HG02678 (cell line): ENCODE results near the gene TOP3B.

Experiments
- ATAC-seq: cut with Tn5 transposase; IDR thresholded peaks from one replicate; pipeline ENCODE4 v1.9.1; 2021; ENCODE audit warnings: mild to moderate bottlenecking, moderate library complexity; ENCODE audit not compliant: unreplicated experiment

TOP3B gene

DNA sequence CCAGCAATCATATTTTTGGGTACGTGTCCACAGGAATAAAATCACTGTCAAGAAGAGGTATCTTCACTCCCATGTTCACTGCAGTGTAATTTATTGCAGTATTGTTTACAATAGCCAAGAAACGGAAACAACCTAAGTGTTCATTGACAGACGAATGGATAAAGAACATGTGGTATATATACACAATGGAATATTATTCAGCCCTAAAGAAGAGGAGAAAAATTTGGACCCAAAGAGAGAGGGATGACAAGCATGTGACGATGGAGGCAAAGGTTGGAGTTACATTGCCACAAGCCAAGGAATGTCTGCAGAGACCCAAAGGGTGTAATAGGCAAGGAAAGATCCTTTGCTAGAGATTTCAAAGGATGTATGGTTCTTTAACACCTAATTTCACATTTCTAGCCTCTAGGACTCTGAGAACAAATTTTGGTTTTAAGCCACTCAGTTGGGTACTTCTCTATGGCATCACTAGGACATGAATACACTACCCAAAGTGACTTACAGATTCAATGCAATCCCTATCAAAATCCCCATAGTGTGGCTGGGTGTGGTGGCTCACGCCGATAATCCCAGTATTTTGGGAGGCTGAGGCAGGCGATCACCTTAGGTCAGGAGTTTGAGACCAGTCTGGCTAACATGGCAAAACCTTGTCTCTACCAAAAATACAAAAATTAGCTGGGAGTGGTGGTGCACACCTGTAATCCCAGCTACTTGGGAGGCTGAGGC lies 31.1 kb upstream of the TOP3B start:
- ATAC-seq: no peak

DNA sequence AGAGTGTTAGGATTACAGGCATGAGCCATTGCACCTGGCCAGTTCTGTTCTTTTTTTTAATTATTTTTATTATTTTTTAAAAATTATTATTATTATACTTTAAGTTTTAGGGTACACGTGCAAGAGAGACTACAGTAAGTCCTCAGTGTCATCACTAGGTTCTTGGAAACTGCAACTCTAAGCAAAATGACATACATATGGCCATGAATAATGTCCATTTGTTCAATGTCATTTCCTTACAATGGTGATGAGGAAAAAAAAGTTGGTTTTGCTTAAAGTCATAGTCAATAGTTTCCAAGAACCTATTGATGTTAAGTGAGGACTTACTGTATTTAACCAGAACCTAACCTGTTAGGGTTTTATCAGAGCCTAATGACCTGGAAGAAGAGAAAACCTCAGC lies 29.4 kb upstream of the TOP3B start:
- ATAC-seq: no peak

DNA sequence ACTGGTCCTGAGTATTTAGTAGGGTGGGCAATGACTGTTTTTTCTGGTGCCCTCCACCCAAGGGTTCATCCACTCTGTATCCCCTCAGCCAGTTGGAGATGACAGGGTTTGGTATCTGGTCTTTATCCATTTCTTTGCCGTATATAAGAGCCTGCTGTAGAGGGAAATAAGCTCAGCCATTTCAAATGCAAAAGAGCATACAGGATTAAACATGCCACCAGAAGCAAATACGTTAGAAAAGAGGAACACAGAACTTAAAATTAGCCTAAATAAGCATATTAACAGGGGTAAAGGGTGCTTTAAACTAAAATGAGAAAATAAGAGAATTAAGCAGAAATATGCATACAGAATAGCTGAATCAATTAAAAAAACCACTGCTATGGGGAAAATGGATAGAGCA lies 27.8 kb upstream of the TOP3B start:
- no peak for ATAC-seq

DNA sequence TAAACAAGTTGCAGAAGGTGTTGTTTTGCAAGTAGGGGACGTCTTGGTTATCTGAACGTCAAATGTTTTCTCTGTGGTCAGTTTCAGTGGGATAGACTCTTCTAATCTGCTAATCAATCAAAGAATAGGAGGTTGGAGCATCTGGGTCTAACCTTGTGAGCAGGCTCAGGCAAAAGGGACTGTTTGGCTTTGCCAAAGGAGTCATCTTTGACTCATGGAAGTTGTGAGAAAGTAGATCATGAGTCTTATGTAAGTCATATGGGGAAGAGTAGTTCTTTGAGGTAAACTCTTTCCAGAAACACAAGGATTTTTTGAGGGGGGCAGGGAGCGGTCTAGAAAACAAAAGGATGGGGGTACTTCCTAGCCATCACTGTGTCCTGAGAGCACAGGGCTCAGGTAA lies 27.1 kb upstream of the TOP3B start:
- no peak for ATAC-seq

DNA sequence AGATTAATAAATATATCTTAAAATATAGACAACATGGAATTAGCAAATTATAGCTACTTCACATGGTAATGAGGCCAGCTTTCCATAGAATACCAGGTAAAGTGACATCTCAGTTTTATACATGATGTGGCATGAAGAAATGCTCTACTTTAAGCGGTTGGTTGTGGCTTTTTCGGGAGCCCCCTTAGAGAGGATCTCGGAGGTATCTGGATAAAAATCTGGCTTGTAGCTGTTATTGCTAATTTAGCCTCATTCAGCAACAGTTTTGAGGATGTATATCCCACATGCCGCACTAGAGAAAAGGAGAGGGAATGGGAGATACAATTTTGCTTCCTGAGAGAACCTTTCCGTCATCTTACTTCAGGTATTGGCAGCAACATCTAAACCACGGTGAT lies 24.0 kb upstream of the TOP3B start:
- ATAC-seq: no peak

DNA sequence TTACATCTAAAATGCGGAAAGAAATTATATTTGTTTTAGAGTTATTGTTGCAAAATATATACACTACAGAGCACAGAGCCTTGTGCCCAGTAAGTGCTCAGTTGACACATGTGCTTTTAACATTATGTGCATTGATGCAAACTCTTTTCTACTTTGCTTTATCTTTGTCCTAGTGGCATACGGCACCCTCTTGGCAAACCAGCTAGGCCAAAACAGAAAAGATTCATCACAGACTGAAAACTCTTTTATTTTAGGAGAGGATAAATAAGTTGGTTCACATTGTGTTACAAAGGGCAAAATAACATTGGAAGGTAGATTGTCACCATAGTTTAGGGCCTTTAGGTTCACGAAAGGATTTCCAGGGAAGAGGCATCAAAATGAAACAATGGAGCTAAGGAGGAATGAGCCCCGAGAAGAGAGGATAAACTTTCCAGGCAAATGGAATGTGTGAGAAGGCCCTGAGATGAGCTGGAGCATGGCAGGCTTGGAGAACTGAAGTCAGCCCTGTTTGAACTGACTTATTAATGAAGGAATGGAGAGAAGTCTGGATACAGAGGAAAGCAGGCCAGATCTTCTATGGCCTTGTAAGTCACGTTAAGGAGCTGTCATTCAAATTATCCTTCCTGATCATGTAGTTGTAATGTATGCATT lies 23.5 kb upstream of the TOP3B start:
- ATAC-seq: no peak

DNA sequence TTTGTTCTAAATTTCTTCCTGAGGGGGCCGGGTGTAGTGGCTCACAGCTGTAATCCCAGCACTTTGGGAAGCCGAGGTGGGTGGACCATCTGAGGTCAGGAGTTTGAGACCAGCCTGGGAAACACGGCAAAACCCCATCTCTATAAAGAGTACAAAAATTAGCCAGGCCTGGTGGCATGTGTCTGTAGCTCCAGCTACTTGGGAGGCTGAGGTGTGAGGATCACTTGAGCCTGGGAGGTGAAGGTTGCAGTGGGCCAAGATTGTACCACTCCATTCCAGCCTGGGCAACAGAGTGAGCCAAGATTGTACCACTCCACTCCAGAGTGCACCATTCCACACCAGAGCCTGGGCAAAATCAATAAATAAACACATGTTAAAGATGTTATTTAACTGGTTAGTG lies 20.6 kb upstream of the TOP3B start:
- ATAC-seq: no peak

DNA sequence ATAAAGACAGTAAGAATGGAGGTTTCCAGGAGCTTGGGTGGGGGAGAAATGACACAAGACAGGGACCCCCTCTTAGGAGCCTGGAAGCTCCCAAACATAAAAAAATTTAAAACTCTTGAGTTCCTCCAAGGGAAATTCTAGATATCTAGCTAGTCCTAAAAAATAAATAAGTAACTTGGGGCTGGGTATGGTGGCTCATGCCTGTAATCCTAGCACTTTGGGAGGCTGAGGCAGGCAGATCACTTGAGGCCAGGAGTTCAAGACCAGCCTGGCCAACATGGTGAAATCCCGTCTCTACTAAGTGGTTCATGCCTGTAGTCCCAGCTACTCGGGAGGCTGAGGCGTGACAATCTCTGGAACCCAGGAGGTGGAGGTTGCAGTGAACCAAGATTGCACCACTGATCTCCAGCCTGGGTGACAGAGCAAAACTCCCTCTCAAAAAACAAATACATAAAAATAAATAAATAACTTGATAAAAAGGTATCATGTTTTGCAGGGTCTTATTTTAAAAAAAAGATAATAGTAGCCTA lies 20.0 kb upstream of the TOP3B start:
- ATAC-seq: no peak

DNA sequence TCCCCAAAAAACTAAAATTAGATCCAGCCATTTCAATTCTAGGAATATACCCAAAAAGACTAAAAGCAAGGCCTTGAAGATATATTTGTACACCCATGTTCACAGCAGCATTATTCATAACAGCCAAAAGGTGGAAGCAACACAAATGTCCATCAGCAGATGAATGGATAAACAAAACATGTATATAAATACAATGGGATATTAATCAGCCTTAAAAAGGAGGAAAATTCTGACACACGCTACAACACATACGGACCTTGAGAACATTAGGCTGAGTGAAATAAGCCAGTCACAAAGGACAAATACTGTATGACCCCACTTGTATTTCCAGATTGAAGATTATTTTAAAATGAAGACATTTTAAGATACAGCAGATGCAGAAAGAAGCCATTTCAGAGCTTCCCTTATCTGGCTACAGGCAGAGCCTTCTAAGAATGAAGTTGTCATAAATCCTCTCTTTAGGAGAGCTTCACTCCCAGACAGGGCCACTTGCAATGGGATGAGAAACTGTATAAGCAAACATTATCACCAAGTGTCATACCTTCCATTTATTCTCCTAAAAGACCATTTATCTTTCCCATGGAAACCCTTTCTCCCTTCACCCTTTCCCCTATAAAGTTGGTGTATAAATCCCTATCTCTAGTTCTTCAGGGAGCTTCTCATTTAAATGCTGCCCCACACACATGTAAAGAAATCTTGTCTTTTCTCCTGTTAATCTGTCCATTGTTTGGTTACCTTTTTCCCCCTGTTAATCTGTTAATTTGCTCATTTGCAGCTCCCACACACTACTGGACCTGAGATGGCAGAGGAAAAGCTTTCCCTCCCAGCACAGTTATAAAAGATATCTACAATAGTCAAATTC lies 19.3 kb upstream of the TOP3B start:
- ATAC-seq: no peak

DNA sequence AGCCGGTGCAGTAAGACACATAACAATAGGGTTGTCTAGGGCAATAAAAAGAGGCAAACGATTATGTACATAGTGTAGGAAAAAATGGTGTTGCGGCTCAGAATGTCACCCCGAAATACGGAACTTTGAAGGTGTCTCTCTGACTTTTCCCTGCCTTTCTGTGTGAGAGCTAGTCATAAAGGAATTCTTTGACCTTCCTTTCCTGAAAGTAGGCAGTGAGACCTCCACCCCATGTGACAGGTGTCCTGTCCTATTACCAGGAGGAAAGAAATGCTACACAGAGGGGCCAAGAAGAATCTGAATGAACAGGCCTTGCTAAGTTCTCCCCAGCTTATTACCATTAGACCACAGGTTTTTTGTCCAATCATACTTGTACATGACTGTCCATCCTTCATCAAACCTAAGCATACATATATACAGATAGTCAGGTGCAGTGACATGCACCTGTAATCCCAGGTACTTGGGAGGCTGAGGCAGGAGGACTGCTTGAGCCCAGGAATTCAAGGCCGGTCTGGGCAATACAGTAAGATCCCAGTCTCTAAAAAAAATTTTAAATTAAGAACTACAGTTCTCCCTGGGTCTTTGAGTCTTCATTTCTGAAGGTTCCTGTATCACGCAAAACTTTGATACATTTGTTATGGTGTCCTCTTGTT lies 16.1 kb upstream of the TOP3B start:
- ATAC-seq: no peak

DNA sequence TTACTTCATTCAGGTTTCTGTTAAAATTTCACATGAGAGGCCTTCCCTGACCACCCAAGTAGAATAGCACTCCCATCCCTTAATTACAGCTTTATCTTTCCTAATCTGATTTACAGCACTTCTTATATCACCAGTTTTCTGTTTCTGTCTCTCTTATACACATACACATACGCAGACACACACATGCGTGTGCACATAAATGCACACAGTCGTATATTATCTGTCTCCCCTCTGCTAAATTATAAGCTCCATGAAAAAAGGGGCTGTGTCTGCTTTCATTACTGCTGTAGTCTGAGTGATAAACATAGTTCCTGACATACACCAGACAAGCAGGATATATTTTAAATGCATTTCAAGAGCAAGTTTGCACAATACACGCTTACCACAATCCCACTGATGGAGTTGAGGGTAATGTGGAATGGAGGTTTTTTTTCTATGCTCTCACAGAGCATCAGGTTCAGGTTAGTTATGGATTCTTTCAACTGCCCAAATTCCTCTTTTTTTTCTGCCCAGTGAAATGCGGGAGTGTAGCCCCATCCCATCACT lies 13.7 kb upstream of the TOP3B start:
- no peak for ATAC-seq

DNA sequence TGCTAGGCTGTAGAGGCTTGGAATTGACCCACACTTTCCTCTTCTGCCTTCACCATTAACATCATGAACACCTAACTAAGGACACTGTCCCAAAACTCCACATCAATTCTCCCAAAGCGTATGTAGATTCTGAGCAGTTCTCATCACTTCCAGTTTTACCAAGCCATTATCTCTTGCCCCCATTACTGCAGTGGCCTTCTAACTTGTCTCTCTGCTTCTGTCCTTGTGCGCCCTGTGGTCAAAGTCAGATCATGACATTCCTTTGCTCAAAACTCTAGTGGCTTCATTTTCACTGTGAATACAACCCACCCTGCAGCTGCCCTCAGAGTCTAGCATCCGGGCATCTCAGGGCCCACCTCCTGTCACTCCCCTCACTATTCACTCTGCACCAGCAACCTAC lies 13.1 kb upstream of the TOP3B start:
- ATAC-seq: no peak

DNA sequence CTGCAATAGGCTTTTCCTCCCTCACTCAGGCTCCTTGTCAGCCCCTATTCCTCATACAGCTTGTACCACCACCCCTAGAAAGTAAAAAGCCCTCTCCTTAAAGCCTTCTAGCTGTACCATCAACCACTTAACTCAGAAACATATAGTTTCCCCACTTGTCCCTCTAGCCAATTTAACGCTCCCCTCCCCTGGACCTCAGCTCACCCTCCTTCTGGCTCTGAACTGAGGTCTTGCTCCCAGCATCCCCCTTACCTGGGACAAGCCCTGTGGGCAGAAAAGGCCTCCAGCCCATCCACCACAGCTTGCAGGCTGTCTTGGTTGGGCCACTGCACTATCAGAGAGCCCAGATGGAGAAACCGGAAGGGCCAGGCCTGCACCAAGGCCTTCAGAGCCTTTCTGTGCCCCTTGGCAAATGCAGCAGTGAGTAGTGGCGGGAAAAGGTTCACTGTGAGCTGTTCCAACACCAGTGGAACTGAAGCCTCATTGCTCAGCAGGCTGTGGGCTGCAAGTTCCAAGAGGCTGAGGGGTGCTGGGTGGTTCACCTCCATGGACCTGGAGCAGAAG lies 12.4 kb upstream of the TOP3B start:
- ATAC-seq: no peak

DNA sequence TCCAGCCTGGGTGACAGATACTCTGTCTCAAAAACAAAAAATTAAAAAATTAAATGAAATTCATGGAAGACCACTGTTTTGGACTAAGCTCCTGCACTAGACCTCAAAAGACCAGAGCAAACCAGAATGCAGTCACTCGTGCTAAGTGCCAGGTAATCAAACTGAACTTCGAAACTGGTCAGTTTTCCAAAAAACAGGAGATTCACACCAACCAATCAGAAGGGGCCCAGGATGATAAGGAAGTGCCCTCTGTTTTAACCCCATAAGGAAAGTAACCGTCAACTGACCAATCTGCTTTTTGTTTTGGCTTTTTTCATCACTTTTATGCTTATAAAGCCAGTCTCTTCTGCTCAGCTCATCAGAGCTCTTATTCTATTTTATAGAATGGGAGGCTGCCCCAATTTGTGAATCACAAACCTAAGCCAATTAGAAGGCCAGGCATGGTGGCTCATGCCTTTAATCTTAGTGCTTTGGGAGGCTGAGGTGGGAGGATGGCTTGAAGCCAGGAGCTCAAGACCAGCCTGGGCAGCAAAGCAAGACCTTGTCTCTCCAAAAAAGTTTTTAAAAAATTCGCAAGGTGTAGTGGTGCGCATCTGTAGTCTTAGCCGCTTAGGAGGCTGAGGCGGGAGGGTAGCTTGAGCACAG lies 10.1 kb upstream of the TOP3B start:
- ATAC-seq: no peak

DNA sequence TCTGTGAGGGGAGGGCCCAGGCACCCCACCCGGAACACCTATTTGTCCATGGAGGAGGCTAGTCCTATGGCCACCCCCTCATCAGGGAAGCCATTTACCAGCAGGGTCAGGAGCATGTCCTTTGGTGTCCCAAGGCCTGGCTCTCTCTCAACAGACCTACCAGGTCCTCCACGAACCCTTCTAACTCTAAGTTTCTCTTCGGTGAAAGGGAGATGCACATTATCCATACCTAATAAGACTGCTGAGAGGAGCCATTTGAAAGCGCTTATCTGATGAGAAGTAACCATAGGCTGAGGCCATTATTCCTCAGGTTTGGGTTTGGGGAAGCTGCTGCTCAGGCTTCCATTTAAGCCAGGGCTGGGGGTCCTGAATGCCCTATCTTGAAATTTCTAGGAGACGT lies 9.2 kb upstream of the TOP3B start:
- ATAC-seq: no peak

DNA sequence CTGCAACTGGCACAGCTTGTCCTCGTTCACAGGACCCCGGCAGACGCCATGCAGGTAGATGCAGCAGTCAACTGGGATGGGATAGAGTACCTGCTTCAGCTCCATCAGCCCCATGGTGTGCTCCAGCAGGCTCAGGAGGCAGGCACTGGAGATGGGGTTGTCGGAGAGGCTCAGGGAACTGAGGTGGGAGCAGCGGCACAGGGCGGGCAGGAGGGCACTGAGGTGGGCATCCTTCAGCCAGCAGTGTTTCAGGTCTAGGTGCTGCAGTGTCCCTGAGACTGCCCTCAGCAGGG lies 8.7 kb upstream of the TOP3B start:
- ATAC-seq: no peak

DNA sequence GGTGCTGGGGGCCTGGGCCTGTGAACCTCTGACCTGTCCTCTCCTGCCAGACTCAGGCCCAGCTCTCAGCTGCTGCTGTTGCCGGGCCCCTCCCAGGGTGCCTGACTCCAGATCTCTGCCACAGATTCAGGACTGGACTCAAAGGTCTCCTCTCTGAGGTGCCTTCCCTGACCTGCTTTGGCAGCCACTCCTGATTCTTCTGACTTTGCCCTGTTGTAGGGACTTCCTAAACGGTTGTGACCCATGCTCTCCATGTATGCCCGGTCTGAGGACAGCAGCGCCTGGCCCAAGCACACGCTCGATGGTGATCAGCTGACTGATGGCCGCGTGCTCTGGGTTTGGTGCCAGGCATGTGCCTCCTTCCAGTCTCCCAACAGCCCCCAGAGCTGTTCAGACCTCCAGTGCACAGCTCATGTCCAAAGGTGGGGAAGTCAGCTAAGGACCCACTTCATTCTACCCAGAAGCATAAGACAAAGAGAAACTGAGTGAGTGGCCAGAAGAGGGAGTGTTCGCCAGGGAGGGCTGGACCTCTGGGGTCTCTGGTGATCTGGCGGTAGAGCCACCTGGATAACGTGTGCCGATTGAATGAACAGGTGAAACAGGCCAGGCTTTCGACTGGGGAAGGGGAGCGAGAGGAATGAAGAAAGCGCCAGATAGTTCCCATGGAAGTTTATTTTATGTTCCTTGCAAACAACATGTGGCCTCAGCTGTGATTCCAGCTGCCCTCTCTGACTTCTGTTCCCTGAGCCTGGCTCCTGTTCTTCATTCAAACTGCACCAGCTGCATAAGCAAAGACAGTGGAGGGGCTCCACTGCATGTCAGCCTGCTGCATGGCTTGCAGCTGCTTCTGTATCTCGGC lies 8.1 kb upstream of the TOP3B start:
- ATAC-seq: no peak

DNA sequence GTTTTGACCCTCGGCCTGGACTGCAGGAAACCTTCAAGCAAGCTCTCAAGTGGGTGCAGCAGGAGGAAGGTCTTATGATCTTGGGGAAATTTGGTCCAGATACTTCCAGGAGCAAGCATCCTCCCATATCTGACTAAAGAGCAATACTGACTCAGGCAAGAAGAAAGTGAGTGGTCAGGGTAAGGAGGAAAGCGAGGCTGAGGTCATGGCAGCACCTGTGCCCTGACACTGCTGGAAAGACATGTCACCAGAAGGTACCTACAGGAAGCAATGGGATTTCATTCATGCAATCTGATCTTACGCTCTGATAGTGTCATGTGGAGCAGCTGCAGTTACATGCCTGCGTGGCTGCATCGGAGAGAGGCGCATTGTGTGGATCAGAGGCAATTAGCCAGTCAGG lies 6.5 kb upstream of the TOP3B start:
- ATAC-seq: no peak

DNA sequence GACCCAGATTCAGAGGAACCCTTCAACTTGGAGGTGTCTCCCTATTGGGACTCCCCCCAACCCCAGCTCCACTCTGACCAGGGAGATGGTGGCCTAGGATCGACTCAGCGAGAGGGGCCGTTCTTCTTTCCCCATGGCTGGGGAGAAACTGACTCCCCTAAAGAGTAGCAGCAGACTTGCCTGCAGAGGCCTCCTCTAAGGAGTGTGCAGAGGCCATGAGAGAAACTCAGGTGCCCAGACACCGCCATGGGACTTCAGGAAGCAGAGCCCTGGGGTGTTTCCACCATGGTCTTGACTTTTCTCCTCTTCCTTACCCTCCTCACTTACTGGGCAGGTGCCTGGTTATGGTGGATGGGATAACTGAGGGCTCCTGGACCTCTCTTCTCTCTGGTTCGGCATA lies 2.6 kb upstream of the TOP3B start:
- ATAC-seq: no peak
